Activated B cell treated with CpG ODN at 0.5 μM for 24 hours (primary cell): ENCODE data around the gene AMZ1. TPM values are rescaled to one million over a fixed set of nuclear protein-coding genes. Genes with fewer than 3 reads are reported as not detected.

ENCODE experiments used
- ATAC-seq: fragments of 200-7000 bp; cut with Tn5 transposase; one replicate; pipeline ENCODE4 v1.10.0; 2021; ENCODE audit warnings: low read depth, mild to moderate bottlenecking, moderate library complexity
- CTCF ChIA-PET: fragments of 350-600 bp; sonication (Branson Sonifier 250); formaldehyde crosslinking; loops from one replicate; lab custom pipeline; 2021; ENCODE audit warnings: antibody characterized with exemption; lab: Charles Lee
- POLR2A ChIA-PET: fragments of 350-600 bp; sonication (Branson Sonifier 250); formaldehyde crosslinking; loops from one replicate; lab custom pipeline; 2021; ENCODE audit warnings: antibody characterized with exemption; lab: Charles Lee
- DNase-seq: peaks from one replicate; pipeline ENCODE4 v3.0.0; 2022
- H3K27ac Mint-ChIP-seq: one replicate; pipeline ENCODE4 v1.8.0; 2020; ENCODE audit warnings: mixed read lengths
- H3K27me3 Mint-ChIP-seq: one replicate; pipeline ENCODE4 v1.8.0; 2021; ENCODE audit warnings: mixed read lengths
- H3K36me3 Mint-ChIP-seq: one replicate; pipeline ENCODE4 v1.8.0; 2021; ENCODE audit warnings: low read depth, mixed read lengths
- H3K4me1 Mint-ChIP-seq: one replicate; pipeline ENCODE4 v1.8.0; 2021; ENCODE audit warnings: mixed read lengths
- H3K4me3 Mint-ChIP-seq: one replicate; pipeline ENCODE4 v1.8.0; 2020; ENCODE audit warnings: mild to moderate bottlenecking, mixed read lengths
- H3K9me3 Mint-ChIP-seq: one replicate; pipeline ENCODE4 v1.8.0; 2020; ENCODE audit warnings: mixed read lengths
- intact Hi-C: fragments of 100-400 bp; cut with micrococcal nuclease; formaldehyde crosslinking; loops from one replicate; pipeline ENCODE4 v1.15.1; 2024
- total RNA-seq: library from RNA; stranded (reverse); gene quantifications from 2 replicates; pipeline ENCODE4 v1.2.3, GENCODE V29; 2022
- TF ChIP-seq, protein P1 (sequence below): fragments of 200-600 bp; IDR thresholded peaks from one replicate; pipeline ENCODE4 v1.8.0; 2022; ENCODE audit warnings: antibody characterized with exemption, mild to moderate bottlenecking

The AMZ1 gene
- total RNA-seq, 1 donor from 2014 or later, result 8.3 TPM

DNA sequence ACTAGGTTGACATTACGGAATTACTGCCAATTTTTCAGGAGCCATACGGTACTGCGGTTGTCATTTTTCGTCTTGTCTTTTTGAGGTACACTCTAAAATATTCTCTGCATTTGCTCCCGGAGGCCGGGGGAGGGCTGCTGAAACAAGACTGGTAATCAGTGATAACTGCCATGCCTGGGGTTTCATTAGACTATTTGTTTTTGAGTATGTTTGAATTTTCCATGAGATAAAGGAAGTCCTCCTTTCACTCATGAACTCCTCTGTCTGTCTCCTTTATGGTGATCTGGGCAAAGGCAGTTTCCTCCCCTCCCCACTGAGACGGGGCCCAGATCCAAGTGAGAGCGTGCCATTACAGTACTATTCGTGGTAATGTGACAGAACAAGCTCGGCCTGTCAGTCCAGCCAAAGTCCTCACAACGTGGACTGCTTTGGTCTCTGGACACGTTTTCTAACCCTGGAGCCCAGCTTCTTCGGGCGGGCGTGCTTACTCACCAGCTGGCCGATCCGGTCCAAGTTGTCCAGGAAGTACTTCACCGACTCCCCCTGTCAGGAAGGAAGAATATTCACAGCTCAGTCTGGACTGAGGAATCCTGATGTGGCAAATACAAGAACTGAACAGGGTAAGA lies 45.1 kb downstream of the AMZ1 start:
- Mint-ChIP-seq H3K36me3 (peaks cover 52% of the 10 kb centered on the region), H3K4me1 (peaks cover 46% of the 10 kb centered on the region), H3K9me3 (no peaks in the 10 kb centered on the region), H3K27me3 (no peaks in the 10 kb centered on the region), H3K27ac (no peak overlapping the region), H3K4me3 (no peak overlapping the region)
- CTCF ChIA-PET, result no interaction called here
- intact Hi-C loops, result no loop called here
- TF ChIP-seq, protein P1, sequence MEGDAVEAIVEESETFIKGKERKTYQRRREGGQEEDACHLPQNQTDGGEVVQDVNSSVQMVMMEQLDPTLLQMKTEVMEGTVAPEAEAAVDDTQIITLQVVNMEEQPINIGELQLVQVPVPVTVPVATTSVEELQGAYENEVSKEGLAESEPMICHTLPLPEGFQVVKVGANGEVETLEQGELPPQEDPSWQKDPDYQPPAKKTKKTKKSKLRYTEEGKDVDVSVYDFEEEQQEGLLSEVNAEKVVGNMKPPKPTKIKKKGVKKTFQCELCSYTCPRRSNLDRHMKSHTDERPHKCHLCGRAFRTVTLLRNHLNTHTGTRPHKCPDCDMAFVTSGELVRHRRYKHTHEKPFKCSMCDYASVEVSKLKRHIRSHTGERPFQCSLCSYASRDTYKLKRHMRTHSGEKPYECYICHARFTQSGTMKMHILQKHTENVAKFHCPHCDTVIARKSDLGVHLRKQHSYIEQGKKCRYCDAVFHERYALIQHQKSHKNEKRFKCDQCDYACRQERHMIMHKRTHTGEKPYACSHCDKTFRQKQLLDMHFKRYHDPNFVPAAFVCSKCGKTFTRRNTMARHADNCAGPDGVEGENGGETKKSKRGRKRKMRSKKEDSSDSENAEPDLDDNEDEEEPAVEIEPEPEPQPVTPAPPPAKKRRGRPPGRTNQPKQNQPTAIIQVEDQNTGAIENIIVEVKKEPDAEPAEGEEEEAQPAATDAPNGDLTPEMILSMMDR, result no peak
- POLR2A ChIA-PET, result no interaction called here
- ATAC-seq (no peak), DNase-seq (peak; percentile 10)

- peaks cover 49% of the 10 kb centered on the region for H3K4me1 Mint-ChIP-seq
Observed at GRCh38 chr7:2734084-2734686, 46.2 kb downstream of the AMZ1 start.

DNA sequence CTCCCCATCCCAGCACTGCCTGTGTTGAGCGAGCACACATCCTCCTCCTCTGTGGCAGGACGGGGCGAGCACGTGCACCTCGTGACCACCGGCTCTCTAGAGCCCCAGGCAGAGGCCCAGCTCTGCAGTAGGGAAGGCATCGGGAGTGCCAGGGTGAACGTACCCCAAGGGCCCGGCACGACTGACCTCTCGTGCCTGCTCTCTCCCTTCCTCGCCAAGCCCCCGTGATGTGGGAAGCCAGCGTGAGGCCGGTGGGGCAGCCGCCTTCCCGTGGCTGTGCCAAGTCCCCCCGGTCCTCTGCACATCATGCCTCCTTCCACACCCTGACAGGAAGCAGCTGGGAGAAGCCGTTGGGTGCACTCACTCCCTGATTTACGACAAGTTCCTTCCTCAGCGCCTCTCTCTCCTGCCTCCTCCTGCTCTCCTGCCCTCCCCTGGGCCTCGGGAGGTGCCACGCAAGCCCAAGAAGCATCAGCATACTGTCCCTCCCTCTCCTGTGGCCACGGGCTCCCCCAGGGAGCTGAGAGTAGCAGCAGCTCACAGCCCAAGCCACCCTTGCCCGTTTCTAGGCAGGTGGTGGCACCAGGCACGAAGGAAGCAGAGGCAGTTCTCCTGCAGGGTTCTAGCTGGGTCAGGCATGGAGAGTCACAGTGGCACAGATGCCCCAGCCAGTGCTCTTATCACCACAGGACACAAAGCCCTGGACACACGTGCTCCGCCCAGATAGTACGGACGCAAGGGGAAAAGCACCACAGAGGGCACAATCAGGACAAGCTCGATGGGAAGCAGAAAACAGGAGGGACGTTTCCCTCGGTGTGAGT lies 47.0 kb downstream of the AMZ1 start:
- H3K4me3 Mint-ChIP-seq, result peak overlapping the region; percentile 33
- H3K4me1 Mint-ChIP-seq, result peaks cover 49% of the 10 kb centered on the region
- DNase-seq (peak; percentile 28), ATAC-seq (peak; percentile 54)
- H3K9me3 Mint-ChIP-seq, result no peaks in the 10 kb centered on the region
- H3K27ac Mint-ChIP-seq, result peak overlapping the region; percentile 54
- no peaks in the 10 kb centered on the region for H3K27me3 Mint-ChIP-seq
- intact Hi-C loops, result loop anchor here (2.0 to 5.0 kb wide), 4 partner anchors 14 to 107 kb away; partner anchors contain the start of genes AMZ1 and GNA12
- peaks cover 38% of the 10 kb centered on the region for H3K36me3 Mint-ChIP-seq
- POLR2A ChIA-PET, result interaction anchor here (0.6 to 2.1 kb wide), 6 partner anchors 16 to 80 kb away, joined by 3 to 5 read pairs (median 4); no protein-coding TSS in a partner anchor
- CTCF ChIA-PET, result interaction anchor here (0.9 to 2.2 kb wide), 3 partner anchors 14 to 45 kb away, joined by 3 to 8 read pairs (median 4); no protein-coding TSS in a partner anchor
- TF ChIP-seq, protein P1, result no peak

More at GRCh38 chr7:2734084-2734686, 46.2 kb downstream of the AMZ1 start:
- DNase-seq, result no peak
- ChIA-PET POLR2A (interaction anchor here (0.6 to 2.1 kb wide), 4 partner anchors 15 to 81 kb away, joined by 3 to 5 read pairs (median 4); no protein-coding TSS in a partner anchor), CTCF (interaction anchor here (2.2 kb wide), 1 partner anchor 24 kb away, joined by 8 read pairs; no protein-coding TSS in a partner anchor)
- Mint-ChIP-seq H3K27me3 (no peaks in the 10 kb centered on the region), H3K4me3 (peak overlapping the region; percentile 33), H3K27ac (peak overlapping the region; percentile 27), H3K36me3 (peaks cover 43% of the 10 kb centered on the region), H3K9me3 (no peaks in the 10 kb centered on the region)
- no peak for ATAC-seq
- intact Hi-C loops, result loop anchor here (2.0 kb wide), 2 partner anchors 13 to 25 kb away; no protein-coding TSS in a partner anchor
- TF ChIP-seq, protein P1, result no peak

- Mint-ChIP-seq H3K4me1 (peaks cover 57% of the 10 kb centered on the region), H3K4me3 (no peak overlapping the region), H3K27ac (no peak overlapping the region), H3K27me3 (no peaks in the 10 kb centered on the region), H3K9me3 (no peaks in the 10 kb centered on the region), H3K36me3 (peaks cover 34% of the 10 kb centered on the region)
- TF ChIP-seq, protein P1, result no peak
- intact Hi-C loops, result loop anchor here (2.0 to 5.0 kb wide), 4 partner anchors 15 to 107 kb away; partner anchors contain the start of genes AMZ1 and GNA12
- ATAC-seq (no peak), DNase-seq (peak; percentile 13)
- ChIA-PET POLR2A (interaction anchor here (0.9 to 2.1 kb wide), 3 partner anchors 15 to 36 kb away, joined by 3 to 5 read pairs (median 4); no protein-coding TSS in a partner anchor), CTCF (interaction anchor here (0.9 to 2.2 kb wide), 3 partner anchors 15 to 46 kb away, joined by 3 to 8 read pairs (median 4); no protein-coding TSS in a partner anchor)
Observed at GRCh38 chr7:2735744-2736143, 47.7 kb downstream of the AMZ1 start.
